HG03469 (cell line): ENCODE data around the gene DFFB.

Experiments
- ATAC-seq: cut with Tn5 transposase; IDR thresholded peaks from one replicate; pipeline ENCODE4 v1.9.1; 2021; ENCODE audit warnings: mild to moderate bottlenecking, moderate library complexity, moderate number of reproducible peaks; ENCODE audit not compliant: unreplicated experiment

DFFB gene

GRCh38 chr1:3869751-3870301 is 12.6 kb downstream of the DFFB start:
- ATAC-seq, result no peak

DNA sequence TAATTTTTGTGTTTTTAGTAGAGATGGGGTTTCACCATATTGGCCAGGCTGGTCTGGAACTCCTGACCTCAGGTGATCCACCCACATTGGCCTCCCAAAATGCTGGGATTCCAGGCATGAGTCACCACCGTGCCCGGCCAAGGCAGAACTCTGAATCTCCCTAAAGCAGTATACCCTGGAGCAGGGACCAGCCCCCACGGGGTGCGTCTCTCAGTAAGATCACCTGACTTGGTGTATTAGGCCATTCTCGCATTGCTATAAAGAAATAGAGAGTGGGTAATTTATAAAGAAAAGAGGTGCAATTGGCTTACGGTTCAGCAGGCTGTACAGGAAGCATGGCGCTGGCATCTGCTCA is 14.2 kb downstream of the DFFB start:
- ATAC-seq, result no peak

DNA sequence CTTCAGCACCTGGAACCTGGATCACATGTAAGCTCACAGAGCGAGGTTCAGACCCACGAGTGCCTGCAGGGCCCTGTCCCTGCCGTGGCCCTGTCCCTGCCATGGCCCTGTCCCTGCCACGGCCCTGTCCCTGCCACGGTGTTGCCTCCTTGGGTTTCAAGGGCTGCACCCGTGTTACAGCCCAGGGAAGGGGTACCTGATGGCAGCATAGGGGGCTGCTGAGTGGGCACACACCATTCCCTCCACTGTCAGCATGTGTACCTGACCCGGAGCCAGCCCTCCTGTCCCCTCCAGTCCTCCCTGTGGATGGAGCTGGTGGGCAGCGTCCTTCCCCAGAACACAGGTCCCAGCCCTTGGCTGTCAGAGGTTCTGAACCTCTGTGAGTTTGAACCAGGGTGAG is 15.3 kb downstream of the DFFB start:
- ATAC-seq, result no peak

GRCh38 chr1:3874736-3875135 is 17.5 kb downstream of the DFFB start:
- ATAC-seq, result no peak

DNA sequence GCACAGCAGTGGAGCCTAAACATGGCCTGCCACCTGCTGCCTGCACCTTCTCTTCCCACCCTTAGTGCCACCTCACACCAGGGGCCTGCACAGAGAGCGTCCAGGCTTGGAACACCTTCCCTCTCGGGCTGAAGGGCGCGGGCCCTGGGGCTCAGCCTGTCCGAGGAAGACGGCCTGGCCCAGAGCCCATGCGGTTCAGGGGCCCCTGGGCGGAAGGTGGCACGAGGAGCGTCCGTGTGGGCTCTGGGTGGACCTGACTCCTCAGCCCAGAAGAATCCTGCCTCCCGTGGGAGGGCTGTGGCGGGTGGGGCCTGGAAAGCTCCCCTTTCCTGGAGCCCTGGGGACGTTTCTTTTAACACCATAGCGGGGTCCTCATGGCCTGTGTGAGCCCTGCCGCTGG is 19.4 kb downstream of the DFFB start:
- ATAC-seq, result no peak

DNA sequence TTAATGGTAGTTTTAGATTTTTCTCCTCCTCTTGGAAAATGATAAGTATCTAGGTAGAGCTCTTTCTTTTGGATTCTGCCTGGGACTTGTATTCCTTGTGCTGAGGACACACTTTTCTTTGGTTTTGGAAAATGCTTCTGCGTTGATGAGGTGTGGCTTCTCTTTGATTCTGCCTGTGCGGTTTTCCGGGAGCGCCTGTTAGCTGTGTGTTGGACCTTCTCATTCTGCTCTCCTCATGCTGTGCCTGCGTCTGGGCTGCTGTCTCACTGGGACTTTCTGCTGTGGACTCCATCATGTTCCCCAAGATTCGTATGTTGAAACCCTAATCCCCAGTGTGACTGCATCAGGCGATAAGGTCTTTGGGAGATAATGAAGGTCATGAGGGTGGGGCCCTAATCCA is 21.8 kb downstream of the DFFB start:
- ATAC-seq, result no peak

DNA sequence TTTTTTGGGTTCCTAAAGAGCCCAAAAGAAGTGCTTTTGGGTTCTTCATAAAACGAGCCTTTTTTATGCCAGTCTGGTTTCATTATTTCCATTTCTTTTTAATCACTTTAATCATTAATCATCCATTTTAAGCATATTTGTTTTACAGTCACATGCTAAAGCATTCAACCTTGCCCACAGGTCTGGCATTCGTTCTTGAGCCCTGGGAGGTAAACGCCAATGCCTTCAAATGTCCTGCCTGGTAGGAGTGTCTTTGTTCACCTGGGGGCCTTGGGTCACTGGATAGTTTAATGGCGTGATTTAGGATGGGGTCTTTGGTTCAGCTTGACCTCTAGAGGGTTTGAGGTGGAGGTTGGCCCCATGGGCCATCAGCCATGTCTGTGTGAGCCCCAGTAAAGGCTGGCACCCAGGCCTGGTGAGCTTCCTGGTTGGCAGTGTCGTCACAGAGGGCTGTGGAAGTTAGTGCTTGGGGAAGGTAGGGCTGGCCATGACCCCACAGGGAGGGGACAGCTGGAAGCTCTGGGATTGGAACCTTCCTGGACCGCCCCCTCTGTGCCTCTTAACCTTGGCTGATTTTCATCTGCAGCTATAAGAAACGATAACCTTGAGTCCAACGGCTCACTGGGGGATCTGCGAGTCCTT is 22.6 kb downstream of the DFFB start:
- ATAC-seq, result no peak

DNA sequence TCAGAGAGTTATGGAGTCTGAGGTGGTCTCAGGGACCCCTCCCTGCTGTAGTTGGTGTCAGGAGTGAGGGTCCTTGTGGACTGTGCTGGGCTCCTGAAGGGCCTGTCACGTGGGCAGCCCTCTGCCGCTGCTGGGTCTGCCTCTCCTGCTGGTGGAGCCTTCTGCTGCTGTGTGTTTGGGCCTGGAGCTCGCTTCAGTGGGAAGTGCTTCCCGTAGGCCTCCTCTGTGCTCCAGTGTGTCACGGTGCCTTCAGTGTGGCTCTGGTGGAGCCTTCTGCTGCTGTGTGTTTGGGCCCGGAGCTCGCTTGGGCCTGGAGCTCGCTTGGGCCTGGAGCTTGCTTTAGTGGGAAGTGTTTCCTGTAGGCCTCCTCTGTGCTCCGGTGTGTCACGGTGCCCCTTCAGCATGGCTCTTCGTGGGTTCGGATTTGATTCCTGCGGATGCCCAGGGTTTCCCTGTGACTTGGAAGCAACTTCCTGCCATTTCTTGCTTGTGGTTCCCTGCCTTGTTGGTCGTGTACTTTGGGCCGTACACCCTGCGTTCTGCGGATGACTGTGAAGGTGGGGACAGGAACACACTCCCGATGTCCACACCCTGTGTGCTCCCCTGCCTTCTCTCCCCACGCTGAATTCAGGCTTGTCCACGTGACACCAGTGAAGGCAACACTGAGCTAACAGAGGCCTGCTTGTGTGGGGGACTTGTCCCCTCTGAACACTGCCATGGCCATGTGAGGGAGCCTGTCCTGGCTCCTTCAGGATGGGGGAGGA is 23.3 kb downstream of the DFFB start:
- no peak for ATAC-seq

- ATAC-seq, result no peak
Measured at GRCh38 chr1:3881193-3881480, 23.9 kb downstream of the DFFB start.

DNA sequence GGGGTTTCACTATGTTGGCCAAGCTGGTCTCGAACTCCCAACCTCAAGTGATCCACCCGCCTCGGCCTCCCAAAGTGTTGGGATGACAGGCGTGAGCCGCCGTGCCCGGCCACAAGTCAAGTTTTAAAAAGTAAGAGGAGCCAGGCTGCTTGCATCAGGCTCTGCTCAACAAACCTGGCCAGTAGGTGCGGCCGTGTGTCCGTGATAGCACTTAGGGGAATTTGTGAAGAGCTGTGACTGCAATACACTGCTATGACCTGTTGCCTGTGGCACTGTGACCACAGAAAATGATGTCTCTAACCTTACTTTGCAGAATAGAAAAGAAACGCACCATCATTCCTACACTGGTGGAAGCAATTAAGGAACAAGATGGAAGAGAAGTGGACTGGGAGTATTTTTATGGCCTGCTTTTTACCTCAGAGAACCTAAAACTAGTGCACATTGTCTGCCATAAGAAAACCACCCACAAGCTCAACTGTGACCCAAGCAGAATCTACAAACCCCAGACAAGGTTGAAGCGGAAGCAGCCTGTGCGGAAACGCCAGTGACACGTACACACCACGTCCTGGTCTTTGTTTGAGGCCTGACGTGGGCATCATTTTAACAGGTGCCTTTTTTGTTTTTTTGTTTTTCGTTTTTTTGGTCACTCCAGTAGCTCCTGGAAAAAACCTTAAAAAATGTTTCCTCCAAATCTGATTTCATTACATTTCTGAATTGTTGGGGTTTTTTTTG is 26.1 kb downstream of the DFFB start:
- ATAC-seq, result no peak

DNA sequence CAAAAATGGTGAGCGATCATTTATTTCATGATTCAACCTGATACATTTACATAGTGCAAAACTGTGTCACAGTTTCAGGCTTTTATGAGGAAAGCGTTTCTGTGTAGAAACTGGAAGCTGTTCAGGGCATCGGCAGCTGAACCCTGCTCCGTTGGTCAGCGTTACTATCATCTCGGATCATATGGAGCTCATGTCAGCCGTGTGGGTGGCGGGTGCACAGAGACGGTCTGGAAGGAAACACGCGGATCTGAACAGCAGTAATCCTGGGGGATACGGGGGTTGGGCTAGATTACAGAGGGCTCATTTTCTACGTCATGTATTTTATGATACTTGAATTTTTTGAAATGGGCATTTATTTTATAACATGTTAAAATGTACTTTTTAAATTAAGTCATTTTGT is 27.7 kb downstream of the DFFB start:
- no peak for ATAC-seq

GRCh38 chr1:3885611-3886010 is 28.3 kb downstream of the DFFB start:
- ATAC-seq, result no peak

DNA sequence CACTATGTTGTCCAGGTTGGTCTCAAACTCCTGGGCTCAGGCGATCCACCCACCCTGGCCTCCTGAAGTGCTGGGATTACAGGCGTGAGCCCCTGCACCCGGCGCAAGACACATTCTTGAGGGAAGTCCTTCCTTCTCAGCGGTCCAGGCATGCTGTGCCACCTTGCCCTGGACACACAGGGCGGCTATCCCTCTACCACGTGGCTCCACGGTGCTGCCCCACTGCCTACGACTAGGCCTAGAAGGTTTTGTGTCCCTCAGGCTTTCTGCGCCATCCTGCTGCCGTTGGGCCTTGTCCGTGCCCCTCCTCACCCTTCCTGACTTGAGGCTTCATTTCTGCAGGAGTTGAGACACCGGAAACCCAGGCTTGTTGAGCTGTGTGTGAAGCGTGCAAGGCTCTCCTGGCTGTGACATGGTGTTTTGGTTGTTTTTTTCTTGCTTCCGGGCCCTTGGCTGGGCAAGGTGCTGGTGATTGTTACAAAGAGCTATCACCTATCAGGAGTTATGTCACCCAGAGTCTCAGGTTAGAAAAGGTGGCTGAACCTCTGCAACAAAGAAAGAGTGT is 28.9 kb downstream of the DFFB start:
- ATAC-seq, result no peak

DNA sequence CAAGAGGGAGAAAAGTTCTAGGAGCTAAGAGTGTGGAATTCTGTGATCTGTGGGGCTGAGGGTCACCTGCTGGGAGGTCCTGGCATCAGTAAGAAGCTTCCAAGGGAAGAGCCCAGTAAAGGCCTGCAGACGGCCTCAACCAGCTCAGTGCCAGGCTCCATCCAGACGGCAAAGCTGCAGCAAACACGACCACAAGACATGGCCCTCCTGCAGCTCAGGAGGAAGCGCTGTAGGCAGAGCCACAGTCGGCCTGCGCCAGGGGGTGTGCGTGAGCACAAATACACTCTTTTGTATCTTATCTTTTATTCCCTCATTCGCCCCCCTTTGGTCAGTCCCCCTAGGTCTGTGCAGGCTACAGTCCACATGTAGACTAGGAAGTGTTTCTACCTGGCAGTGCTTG is 29.4 kb downstream of the DFFB start:
- no peak for ATAC-seq

- no peak for ATAC-seq
Measured at GRCh38 chr1:3888301-3888700, 31.0 kb downstream of the DFFB start.

DNA sequence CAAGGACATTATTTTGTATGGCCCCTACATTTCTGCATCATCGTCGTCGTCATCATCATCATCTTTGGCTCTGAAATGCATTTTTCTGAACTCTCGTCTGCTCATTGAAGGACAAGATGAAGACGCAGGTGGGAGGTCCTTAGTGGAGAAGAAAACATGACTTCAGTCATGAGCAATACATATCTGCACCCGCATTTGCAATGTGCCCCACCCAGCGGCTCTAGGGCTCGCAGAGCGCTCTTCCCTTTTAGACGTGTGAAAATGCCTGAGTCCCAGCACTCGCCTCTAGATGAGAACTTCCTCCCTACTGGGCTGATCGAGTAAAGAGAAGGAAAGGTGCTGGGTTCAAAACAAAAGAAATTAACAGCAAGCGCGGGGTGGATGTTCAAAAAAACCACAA is 32.7 kb downstream of the DFFB start:
- ATAC-seq, result no peak

- no peak for ATAC-seq
Measured at GRCh38 chr1:3890389-3891328, 33.4 kb downstream of the DFFB start.

GRCh38 chr1:3891329-3891865 is 34.1 kb downstream of the DFFB start:
- ATAC-seq, result no peak

- no peak for ATAC-seq
Measured at GRCh38 chr1:3892748-3893147, 35.5 kb downstream of the DFFB start.

DNA sequence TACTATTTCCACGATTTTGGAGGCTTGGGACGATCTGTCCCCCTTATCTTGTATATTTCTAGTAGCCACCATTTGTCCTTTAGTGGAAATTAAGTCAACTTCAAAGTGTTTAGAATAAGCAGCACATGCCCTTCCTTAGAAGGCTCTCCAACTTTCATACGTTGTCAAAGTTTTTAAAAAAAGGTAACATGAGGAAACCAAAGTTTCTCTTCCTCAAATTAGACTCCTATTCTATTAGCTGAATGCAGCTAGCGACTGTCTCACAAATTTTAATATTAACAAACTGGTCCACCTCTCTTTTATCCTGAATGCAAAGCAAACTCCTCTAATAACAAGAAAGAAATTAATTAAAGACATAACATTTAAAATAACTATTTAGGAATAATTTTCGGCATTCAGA is 35.9 kb downstream of the DFFB start:
- no peak for ATAC-seq
